Stromal cell of bone marrow (primary cell): ENCODE results near the gene ADCY10.
"Not testable (repeated sequence)": the region's sequence is repeated elsewhere in the genome, so short reads cannot be mapped to it uniquely, and the experiment has no call there.

Experiments used
- DNase-seq: peaks from one replicate; pipeline ENCODE4 v3.0.0-alpha.2; 2012; ENCODE audit warnings: low read depth

ADCY10 gene, protein sequence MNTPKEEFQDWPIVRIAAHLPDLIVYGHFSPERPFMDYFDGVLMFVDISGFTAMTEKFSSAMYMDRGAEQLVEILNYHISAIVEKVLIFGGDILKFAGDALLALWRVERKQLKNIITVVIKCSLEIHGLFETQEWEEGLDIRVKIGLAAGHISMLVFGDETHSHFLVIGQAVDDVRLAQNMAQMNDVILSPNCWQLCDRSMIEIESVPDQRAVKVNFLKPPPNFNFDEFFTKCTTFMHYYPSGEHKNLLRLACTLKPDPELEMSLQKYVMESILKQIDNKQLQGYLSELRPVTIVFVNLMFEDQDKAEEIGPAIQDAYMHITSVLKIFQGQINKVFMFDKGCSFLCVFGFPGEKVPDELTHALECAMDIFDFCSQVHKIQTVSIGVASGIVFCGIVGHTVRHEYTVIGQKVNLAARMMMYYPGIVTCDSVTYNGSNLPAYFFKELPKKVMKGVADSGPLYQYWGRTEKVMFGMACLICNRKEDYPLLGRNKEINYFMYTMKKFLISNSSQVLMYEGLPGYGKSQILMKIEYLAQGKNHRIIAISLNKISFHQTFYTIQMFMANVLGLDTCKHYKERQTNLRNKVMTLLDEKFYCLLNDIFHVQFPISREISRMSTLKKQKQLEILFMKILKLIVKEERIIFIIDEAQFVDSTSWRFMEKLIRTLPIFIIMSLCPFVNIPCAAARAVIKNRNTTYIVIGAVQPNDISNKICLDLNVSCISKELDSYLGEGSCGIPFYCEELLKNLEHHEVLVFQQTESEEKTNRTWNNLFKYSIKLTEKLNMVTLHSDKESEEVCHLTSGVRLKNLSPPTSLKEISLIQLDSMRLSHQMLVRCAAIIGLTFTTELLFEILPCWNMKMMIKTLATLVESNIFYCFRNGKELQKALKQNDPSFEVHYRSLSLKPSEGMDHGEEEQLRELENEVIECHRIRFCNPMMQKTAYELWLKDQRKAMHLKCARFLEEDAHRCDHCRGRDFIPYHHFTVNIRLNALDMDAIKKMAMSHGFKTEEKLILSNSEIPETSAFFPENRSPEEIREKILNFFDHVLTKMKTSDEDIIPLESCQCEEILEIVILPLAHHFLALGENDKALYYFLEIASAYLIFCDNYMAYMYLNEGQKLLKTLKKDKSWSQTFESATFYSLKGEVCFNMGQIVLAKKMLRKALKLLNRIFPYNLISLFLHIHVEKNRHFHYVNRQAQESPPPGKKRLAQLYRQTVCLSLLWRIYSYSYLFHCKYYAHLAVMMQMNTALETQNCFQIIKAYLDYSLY (N-terminal part only)

DNA sequence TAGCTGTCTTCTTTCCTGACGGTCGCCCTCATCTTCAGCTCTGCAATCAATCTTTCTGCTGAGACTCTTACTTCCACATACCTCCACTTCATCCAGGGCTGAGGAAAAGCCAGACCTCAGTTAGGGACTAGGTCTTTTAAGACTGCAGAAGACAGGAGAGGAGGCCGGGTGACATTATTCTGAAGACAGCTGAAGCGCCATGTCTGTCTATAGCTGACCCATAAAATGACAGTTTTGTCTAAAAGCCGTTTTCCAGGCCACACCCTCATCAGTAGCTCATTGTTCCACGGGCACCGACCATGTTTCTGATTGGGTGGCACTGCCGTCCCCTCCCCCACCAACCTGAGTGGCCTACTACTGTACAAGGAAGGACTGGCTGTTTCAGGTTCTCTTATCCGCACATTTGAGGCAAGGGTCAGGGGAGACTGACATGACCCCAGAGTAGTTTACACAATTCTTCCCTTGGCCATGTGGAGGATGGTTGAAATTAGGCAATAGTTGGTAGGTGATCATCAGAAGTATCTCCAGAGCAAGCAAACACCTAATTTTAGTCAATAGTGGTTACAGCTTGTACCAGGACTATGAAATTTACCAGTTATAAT lies at the start of gene ADCY10:
TSS of gene ADCY10 (minus strand) at position 240 of the 602 bp plus-strand sequence. CDS start 8,994 bp downstream, outside the sequence.
- DNase-seq = no peak

DNA sequence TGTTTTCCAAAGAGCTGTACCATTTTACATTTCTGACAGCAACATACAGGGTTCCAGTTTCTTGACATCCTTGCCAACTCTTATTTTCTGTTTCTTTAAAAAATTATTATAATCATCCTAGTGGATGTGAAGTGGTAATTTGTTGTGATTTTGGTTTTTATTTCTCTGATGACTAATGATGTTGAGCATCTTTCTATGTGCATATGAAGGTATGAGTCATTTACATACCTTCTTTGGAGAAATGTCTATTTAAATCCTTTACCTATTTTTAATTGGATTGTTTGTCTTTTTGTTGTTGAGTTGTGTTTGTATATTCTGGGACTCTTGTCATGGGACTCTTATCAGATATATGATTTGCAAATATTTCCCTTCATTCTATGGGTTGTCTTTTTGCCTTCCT lies 43.8 kb upstream of the ADCY10 start:
- no peak for DNase-seq

DNA sequence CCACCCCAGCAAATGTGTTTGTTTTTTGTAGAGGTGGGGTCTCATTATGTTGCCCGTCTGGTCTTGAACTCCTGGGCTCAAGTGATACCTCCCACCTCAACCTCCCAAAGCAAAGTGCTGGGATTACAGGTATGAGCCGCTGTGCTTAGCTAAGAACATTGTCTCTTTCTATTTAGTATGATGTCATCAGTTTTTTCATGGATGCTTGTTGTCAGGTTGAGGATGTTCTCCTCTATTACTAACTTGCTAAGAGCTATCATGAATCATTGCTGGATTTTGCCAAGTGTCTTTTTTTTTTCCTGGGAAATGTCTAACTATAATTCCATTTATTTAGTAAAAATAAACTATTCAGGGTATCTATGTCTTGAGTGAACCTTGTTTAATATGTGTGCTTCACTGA lies 42.0 kb upstream of the ADCY10 start:
- DNase-seq = no peak

DNA sequence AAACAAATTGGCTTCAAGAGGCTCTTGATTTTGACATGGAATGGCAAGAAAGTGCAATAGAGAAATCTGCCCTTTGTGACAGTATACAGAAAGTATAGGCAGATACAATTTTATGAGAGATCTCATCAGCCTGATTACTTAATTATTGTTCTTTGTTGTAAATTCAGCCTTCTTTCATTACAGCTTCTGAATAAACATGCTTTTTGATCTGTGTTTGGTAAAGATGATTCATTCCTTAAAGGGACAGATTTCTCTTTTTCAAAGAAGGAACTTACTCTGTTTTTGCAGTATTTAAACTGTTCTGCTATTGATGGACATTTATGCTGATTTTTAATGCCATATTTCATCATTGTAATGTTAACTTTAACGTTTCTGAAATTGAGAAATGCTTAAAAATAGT lies 36.6 kb upstream of the ADCY10 start:
- no peak for DNase-seq

DNA sequence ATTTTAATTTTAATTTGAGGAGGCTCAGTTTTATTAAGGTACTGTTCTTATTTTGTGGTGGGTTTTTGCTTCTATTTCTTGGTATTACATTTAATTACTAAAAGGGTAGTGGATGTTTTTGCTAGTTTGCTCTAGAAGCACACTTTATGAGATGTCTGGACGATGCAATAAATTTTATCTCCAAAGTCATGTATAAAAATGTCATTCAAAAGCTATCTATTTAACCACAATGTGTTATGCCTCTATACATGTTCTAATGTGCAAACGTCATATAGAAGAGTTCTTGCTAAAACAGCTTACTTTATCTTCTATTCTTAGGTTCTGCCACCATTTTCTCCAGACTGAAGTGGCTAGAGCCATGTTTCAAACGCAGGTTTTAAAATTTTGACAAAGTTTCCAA lies 35.9 kb upstream of the ADCY10 start:
- DNase-seq = no peak

DNA sequence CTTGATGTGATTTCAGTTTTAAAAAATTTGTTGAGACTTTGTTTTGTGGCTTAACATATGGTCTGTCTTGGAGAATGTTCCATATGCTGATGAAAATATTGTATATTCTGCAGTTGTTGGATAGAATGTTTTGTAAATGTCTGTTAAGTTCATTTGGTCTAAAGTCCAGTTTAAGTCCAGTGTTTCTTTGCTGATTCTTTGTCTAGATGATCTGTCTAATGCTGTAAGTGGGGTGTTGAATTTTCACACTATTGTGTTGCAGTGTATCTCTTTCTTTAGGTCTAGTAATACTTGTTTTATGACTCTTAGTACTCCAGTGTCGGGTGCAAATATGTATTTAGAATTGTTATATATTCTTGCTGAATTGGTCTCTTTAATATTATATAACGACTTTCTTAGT lies 33.8 kb upstream of the ADCY10 start:
- no peak for DNase-seq

DNA sequence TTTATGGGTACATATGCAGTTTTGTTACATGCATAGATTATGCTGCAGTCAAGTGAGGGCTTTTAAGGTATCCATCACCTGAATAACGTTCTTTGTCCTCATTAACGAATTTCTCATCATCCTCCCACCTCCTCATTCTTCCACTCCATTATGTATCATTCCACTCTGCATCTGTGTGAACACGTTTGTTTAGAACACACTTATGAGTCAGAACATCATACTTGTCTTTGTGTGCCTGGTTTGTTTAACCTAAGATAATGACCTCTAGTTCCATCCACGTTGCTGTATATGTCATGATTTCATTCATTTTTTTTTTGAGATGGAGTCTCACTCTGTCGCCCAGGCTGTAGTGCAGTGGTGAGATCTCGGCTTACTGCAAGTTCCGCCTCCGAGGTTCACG lies 29.6 kb upstream of the ADCY10 start:
- no peak for DNase-seq

DNA sequence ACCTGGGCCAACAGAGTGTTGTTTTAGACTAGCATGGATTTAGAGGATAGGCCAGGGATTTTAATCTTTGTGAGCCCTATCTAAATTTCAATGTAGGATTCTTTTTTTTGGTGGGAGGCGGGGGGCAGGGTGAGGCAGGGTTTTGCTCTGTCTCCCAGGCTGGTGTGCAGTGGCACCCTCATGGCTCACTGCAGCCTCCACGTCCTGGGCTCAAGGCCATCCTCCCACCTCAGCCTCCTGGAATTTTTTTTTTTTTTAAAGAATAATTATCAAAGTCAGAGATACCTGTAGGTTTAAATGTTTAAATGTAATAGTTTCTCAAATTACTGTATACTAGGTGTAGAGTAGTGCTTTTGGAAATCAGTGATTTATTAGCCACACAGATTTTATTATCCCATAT lies 26.3 kb upstream of the ADCY10 start:
- no peak for DNase-seq

DNA sequence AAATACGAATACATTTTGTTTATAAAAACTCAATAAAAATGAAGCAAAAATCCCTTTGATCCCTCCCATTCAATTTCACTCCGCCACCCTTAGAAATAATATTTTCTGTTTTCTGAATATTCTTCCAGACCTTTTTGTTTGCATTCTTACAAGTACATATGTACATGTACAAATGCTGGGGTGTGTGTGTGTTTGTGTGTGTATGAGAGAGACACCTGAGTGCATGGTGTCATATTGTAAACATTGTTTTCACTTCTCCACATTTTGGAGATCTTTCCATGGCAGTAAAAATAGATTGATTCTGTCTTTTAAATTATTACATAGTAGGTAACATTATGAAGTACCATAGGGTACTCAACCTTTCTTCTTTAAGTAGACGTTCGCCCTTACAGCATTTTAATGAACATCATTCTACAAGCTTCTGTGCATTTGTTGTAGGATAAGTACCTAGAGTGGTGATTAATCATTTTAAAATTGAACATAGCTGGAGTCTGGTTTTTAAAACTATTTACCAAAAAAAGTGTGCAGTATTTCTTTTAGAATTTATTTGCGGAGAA lies 24.2 kb upstream of the ADCY10 start:
- no peak for DNase-seq

DNA sequence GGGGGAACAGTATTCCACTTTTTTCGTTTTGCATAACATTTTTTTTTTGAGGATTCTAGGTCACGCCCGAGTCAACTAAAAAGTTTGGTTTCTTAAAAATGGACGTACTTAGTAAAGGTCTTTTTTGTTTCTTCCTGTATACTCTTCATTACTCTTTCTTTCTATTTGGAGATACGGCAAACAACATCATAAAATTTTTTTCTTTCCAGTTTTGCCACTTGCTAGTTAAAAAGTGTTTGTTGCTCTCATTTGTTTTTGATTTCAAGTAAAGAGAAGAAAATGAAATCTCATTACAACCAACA lies 23.7 kb upstream of the ADCY10 start:
- DNase-seq = no peak

DNA sequence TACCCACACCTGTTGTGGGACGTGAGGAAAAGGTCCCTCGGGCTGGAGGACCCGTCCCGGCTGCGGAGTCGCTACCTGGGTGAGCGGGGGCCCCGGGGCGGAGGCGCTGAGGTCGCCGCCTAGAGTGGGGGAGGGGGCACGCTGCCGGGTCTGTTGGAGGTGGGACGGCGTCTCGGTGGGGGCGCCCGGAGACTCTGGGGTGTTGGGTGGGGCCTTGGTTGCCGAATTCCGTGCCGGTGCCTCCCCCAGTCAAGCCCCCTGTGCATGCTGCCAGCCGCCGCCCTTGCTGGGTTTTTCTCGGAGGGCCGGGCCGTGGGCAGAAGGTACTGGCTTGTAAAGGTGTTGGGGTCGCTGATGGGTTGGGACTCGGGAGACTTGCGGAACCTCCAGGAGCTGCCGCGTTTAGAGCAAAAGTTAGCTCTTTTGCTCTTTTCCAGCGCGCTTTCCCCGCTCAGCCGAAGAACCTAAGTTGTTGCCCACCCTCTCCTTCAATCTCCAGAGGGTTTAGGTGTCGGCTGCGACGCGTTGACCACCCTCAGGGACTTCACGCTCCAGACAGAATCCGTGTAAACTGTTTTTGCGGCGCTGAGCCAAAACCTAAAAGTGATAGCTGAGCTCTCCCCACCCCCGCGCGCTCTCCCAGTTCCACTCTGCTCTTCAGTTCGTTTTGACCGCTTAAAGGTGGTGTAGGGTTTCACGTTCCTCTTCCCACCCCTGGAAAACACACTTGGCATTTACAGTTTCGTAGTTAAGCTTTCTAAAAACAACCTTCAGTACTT lies 23.2 kb upstream of the ADCY10 start, which contains the start of gene MPC2:
TSS of gene MPC2 (minus strand) at position 143 of the 779 bp plus-strand sequence. CDS start 1,231 bp downstream, outside the sequence.
- peak; percentile 48 for DNase-seq

DNA sequence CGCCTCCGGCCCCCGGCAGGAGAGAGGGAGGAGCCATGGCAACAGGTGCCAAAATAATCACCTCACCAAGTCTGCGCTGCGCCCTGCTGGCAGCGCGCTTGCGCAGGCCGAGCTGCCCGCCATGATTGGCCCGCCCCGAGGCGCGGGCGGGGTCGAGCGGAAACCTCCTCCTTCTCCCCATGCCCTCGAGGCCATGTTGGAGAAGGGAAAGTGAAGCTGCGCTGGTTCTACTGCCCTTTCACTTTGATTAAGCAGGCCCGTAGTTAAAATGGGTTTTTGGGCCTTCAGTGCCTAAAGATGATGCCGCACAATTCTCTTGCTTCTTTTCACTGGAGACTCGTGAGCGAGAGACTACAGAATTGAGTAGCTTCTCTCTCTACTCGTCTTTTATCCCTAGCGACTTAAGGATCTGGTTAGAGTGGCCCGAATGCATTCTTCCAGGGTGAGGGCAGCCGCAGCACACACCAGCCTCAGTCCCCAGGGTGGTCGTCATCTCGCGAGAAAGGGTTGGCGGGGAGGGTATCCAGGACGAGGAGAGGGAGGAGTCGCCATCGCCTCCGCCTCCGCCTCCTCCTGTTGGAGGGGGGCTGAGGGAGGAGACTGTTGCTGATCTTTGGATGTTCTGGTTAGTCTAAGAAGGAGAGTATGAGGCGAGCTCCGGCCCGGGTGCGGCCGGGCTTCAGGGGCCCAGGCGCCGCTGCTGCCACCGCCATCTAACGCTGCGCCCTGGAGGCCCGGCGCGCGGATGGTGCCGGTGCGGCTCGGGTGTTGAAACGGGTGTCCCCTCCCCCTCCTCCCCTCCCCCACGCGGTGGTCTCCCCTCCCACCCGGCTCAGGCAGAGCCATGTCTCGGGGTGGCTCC lies 22.4 kb upstream of the ADCY10 start, which contains the start of gene DCAF6:
TSS of gene DCAF6 (plus strand) at position 616 of the 862 bp plus-strand sequence. CDS start at position 845, 229 bp downstream.
- peak; percentile 97 for DNase-seq

DNA sequence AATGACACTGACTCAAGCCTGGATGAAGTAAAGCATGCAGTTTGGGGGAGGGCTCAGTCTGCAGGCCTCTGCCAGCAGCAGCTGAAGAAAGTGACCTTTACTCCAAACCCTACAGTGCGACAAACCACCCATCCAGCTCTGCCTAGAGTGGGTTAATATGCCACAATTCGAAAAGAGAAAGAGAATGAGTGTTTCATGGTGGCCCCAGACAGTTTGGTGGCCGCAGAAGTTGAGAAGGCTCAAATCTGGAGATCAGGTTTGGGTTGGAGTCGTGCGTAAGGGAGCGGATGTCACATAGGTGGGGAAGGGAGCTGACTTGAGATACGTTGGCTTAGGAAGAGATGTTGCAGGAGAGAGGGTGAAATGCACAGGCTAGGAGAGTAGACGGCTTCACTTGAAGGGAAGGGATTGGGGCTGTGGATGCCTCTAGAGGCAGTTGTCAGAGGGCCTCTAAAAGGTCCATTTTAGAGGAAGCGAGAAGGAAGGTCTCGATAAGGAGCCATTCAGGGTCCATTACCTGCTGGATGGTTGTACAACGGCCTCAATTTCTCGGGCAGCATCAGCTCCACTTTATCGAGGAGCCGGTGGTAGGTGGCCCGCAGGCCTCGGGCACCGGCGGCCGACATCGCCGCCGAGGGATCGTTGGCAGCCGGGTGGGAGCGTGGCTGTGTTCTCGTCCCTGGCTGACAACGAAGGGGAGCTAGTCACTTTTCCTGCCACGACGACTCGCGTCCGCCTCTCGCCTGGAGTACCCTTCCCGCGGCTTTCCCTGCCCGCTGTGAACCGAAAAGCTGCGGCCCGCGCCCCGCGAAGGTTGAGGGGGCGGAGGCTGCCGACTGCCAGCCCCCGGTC lies 21.5 kb upstream of the ADCY10 start:
- DNase-seq = peak; percentile 19

DNA sequence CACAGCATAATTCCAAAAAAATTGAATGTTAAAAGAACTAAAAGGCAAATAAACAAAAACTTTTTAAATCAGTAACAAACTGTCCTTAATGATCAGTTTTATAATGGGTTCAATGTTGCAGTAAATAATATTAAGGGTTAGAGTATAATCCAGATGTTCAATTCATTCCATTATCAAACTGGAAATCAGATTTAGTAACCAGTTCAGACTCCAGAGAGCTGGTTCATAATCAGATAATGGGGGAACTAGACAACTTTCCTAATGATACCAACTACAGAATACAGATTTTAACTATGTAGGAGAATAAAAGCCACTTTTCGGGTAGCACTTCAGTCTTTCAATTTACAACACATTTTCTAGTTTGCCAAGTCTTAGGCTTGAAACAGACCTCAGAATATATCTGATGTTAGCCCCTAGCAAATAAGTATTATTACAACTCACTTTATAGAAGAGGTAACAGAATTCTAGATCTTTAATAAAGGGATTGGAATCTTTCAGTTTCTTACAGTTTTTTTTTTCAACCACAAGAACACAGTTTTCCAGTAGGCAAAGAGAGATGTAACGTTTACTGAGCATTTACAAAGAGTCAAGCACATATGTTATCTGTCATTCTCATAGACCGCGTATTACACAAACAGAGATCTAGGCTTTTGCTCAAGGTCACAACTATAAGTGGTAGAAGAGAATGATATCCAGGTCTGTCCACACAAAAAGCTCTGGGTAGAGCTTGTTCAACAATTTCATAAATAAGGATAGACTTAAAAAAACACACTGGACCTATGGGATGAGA lies 20.7 kb upstream of the ADCY10 start:
- no peak for DNase-seq

DNA sequence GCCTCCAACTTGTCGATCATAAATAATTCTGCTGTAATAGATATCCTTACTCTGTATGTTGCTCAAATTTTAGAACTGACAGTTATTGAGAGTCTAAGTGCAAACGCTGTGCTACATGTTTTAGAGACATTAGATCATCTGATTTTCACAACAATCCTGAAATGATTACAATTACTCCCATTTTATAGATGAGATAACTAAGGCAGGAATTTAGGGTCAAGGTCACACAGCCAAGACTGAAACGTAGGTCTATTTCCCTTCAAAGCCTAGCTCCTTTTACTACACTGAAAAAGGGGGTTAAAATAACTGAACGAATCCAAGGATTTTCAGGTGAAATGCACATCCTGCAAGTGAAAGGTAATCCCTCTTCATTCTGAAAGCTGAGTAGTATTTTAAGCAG lies 19.9 kb upstream of the ADCY10 start:
- no peak for DNase-seq

DNA sequence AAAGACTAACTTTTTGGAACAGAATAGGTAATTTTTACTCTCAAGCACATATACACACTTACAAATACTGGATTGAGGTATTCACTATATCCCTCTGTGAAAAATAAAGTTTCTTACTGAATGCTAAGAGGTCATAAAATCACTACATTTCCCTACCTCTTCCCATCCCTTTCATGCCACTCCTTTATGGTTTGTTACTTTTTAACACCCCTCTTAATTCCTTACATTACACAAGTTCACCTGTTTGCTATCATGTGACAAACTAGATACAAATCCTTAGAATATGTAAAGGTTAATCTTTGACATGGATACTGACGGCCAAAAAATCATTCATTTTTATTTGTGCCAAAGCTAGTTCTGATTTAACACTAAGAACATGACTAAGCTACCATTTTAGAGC lies 15.8 kb upstream of the ADCY10 start:
- no peak for DNase-seq

DNA sequence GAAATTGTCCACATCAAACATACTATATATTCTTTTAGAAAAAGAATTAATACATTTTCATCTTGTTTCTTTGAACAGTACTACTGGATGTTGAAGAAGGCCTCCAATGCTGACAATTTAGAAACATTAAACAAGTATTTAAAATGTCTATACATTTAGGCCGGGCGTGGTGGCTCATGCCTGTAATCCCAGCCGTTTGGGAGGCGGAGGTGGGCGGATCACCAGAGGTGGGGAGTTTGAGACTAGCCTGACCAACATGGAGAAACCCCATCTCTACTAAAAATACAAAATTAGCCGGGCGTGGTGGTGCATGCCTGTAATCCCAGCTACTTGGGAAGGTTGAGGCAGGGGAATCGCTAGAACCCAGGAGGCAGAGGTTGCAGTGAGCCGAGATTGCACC lies 15.0 kb upstream of the ADCY10 start:
- not testable (repeated sequence) for DNase-seq

DNA sequence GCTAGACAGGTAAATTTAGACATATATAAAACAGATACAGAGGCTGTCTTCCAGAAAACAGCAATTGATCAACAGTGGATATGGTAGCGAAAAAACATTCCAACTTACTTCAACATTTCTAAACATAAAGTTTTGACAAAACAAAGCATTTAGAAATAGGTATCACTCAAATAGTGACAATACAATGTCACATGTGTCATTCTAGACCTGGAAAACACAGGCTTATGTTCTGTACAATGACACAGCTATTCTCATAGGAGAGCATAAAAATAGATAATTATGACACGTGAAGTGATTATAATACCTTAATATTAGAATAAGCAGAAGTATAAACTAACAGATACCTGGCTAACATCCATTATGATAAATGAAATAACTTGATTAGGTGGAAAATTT lies 14.5 kb upstream of the ADCY10 start:
- no peak for DNase-seq
